Upper lobe of left lung (tissue), 4 donors: ENCODE results near the gene ABCC6.
"Not testable (repeated sequence)": the region's sequence is repeated elsewhere in the genome, so short reads cannot be mapped to it uniquely, and the experiment has no call there.

Experiments
- EP300 ChIP-seq, 4 donors: sonication (generic); formaldehyde crosslinking; IDR thresholded peaks; one replicate each; pipeline ENCODE4 v1.5.1; 2017; ENCODE audit warnings: antibody characterized with exemption in 4 of 4, control low read depth in 2 of 4
- TF ChIP-seq, protein P1 (sequence below), 6 experiments: fragments of 450-650 bp in 4 of 6; fragments of 200-600 bp in 2 of 6; sonication (generic) in 2 of 6; IDR thresholded peaks; one replicate each; pipeline ENCODE4 v1.5.1; 2016 to 2019; ENCODE audit warnings: antibody characterized with exemption in 6 of 6

DNA sequence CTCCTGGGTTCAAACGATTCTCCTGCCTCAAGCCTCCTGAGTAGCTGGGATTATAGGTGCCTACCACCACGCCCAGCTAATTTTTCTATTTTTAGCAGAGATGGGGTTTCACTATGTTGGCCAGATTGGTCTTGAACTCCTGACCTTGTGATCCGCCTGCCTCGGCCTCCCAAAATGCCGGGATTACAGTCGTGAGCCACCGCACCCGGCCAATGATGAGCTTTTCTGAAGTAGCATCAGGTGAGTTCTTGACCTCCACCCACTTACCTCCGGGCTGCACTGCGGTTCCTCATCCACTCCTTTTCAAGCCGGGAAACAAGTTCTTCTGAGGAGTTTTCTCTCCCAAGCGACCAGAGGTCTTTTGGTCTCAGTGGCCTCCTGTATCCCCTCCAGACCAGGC lies 14.8 kb downstream of the ABCC6 start:
- TF ChIP-seq, protein P1, sequence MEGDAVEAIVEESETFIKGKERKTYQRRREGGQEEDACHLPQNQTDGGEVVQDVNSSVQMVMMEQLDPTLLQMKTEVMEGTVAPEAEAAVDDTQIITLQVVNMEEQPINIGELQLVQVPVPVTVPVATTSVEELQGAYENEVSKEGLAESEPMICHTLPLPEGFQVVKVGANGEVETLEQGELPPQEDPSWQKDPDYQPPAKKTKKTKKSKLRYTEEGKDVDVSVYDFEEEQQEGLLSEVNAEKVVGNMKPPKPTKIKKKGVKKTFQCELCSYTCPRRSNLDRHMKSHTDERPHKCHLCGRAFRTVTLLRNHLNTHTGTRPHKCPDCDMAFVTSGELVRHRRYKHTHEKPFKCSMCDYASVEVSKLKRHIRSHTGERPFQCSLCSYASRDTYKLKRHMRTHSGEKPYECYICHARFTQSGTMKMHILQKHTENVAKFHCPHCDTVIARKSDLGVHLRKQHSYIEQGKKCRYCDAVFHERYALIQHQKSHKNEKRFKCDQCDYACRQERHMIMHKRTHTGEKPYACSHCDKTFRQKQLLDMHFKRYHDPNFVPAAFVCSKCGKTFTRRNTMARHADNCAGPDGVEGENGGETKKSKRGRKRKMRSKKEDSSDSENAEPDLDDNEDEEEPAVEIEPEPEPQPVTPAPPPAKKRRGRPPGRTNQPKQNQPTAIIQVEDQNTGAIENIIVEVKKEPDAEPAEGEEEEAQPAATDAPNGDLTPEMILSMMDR (IDR thresholded peaks at IDR 0.05), result not testable (repeated sequence)
- TF ChIP-seq EP300 (IDR thresholded peaks at IDR 0.05), result not testable (repeated sequence)
